Stimulated activated CD8-positive, alpha-beta memory T cell treated with anti-CD3 and anti-CD28 coated beads, Interleukin-4, amount 100 ng/mL, for 24 hours (primary cell): ENCODE data around the gene SLC12A3.
A peak's percentile ranks its signal among the peaks of the same experiment; 100 is the strongest.
"Not testable (repeated sequence)": the region's sequence is repeated elsewhere in the genome, so short reads cannot be mapped to it uniquely, and the experiment has no call there.

Source experiments
- DNase-seq: peaks from one replicate; pipeline ENCODE4 v3.0.0-alpha.2; 2020; ENCODE audit warnings: low read depth

SLC12A3 gene

GRCh38 chr16:56919099-56919800 is 54.2 kb downstream of the SLC12A3 start:
- no peak for DNase-seq

- no peak for DNase-seq
Observed at GRCh38 chr16:56921571-56921970, 56.6 kb downstream of the SLC12A3 start.

GRCh38 chr16:56923481-56924091 is 58.6 kb downstream of the SLC12A3 start:
- no peak for DNase-seq

- no peak for DNase-seq
Observed at GRCh38 chr16:56927471-56927870, 62.5 kb downstream of the SLC12A3 start.

GRCh38 chr16:56929639-56930038 is 64.6 kb downstream of the SLC12A3 start:
- DNase-seq: no peak

- no peak for DNase-seq
Observed at GRCh38 chr16:56930486-56931270, 65.7 kb downstream of the SLC12A3 start.

- no peak for DNase-seq
Observed at GRCh38 chr16:56931271-56931891, 66.4 kb downstream of the SLC12A3 start.

- DNase-seq: peak; percentile 98
Observed at GRCh38 chr16:56931892-56932720, 67.1 kb downstream of the SLC12A3 start, which contains the start of gene HERPUD1. TSS of gene HERPUD1 (plus strand) at chr16:56932142. CDS start at chr16:56932245, 103 bp downstream.

GRCh38 chr16:56932721-56933619 is 68.0 kb downstream of the SLC12A3 start:
- no peak for DNase-seq

GRCh38 chr16:56933828-56934598 is 69.0 kb downstream of the SLC12A3 start:
- no peak for DNase-seq

GRCh38 chr16:56934599-56935145 is 69.7 kb downstream of the SLC12A3 start:
- DNase-seq: not testable (repeated sequence)

GRCh38 chr16:56935201-56935600 is 70.2 kb downstream of the SLC12A3 start:
- DNase-seq: no peak

- DNase-seq: no peak
Observed at GRCh38 chr16:56936491-56936890, 71.5 kb downstream of the SLC12A3 start.

- DNase-seq: no peak
Observed at GRCh38 chr16:56936950-56937349, 71.9 kb downstream of the SLC12A3 start.

GRCh38 chr16:56938664-56939513 is 73.9 kb downstream of the SLC12A3 start:
- no peak for DNase-seq

GRCh38 chr16:56939801-56940200 is 74.8 kb downstream of the SLC12A3 start:
- no peak for DNase-seq

- DNase-seq: no peak
Observed at GRCh38 chr16:56941092-56941491, 76.1 kb downstream of the SLC12A3 start.

- DNase-seq: no peak
Observed at GRCh38 chr16:56941856-56942331, 76.9 kb downstream of the SLC12A3 start.
